ENCODE measurements around the gene GRK5.

Gene GRK5

GRCh38 chr10:119303886-119304285, 96.5 kb downstream of the GRK5 start:
- DNase-seq = no peak

- DNase-seq = no peak
These were observed 97.2 kb downstream of the GRK5 start for GRCh38 chr10:119304541-119304940.

DNA sequence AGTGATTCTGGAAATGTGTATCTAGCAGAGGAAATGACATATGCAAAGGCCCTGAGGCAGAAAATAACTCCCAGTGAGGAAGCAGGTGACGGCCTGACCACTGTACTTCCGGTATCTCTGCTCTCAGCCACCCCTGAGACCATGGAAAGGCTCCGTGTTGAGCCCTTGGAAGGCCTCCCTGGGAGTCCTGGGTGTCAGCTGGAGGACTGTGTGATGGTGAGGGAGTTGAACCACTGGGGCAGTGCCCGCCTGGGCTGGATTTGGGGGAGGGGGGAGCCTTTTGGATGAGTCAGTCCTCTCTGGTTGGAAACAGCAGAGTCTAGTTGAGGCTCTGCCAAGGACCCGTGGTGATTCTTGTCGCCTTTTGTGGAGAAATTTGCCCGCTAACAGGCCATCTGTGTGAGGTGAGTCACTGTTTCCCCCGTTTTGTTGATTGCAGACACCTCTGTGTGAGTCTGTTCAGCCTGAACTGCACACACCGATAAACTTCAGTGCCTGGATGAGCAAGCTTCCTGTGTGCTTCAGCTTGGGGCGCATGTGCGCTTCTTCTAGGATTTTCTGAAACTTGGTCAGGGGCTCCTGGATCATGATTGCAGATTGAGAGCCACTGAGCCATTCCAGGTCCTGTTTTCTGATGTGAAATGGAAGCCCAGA, 98.6 kb downstream of the GRK5 start:
- DNase-seq = peak; percentile 88

GRCh38 chr10:119306514-119306951, 99.2 kb downstream of the GRK5 start:
- DNase-seq = peak; percentile 72

DNA sequence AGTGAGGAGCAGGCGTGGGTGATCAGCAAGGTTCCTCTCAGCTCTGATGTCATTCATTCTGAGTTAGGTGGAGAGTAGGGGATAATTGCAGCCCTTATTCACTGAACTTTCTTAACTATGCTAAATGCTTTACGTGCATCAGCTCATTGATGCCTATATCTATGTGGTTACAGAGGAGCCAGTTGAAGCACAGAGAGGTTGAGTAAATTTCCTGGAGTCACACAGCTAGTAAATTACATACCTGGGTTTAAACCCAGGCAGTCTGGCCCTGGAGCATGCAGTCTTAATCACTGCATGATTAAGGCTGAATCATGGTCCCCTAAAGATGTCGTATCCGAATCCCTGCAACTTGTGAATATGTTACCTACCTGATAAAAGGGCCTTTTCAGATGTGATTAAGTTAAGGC, 99.6 kb downstream of the GRK5 start:
- DNase-seq = no peak

DNA sequence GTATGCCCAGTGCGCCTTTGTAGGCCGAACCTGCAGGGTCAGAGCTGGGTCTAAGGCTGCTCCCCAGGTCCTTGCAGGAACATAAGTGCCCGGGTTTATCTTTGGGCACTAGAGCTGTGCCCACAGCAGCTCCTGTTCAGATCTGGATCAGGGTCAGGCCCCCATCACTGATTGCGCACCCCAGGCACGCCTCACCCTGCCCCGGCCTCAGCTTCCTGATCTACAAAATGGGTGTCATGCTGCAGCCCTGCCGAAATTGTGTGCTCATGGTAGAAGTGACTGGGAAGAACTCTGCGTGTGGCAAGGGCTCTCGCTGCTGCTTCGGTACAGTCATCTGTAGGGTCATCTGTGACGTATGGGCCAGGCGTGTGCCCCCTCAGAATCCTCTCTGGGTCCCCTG, 100.7 kb downstream of the GRK5 start:
- no peak for DNase-seq

DNA sequence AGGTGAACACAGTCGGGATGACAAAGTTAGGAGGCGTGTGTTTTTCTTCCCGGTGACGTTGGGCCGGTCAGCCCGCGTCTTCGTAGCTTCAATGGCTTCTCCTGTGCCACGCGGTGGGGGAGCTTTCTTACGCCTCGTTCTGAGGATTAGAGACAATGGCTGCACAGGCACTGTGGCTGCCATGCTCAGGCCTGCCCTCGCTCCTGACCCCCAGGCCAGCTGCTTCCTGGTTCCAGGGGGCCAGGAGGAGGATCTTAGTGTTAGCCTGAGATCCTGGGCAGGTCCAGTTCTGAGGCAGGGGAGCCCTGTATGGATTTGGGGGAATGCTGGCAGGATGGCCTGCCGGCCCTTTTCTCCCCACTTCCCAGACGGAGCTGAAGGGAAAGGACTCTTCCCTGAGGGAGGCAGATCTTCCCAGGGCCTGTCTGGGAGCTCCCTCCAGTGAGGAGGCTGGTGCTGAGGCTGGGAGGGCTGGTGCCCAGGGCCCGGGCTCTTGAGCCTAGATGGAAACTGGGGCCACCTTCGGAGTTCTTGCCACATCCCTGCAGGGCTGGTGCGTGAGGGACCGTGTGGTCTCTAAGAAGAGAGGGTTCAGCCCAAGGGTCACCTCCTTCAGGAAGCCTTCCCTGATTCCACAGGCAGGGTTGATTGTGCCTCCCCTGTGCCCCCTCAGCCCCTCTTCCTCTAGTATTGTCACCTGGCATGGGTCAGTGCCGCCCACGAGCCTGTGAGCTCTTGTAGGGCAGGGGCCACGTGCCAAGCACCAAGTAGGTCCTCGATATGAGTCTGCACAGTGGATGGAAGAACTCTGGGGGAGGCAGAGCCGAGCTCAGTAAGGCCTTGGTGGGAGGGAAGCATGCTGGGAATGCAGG, 101.4 kb downstream of the GRK5 start:
- no peak for DNase-seq

GRCh38 chr10:119309423-119309770, 102.0 kb downstream of the GRK5 start:
- DNase-seq = no peak

DNA sequence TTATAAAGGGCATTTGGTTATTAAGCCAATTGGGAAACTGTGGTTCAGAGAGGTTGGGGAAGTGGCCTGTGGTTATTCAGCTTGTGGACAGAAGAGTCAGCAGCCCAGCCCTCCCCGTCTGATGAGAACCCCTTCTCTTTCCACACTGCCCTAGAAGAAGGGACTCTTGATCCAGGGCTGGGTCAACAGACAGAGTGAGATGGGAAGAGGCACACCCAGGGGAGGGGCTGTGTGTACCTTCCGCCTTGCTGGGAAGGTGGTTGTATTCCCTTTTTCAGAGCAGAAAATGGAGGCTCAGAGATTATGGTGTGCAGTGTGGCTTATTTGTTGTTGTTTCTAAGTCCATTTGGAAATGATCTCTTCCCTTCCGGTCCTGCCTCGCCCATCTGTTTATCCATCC, 103.4 kb downstream of the GRK5 start:
- no peak for DNase-seq

- DNase-seq = no peak
These were observed 104.9 kb downstream of the GRK5 start for GRCh38 chr10:119312241-119312640.

GRCh38 chr10:119313024-119313423, 105.7 kb downstream of the GRK5 start:
- DNase-seq = no peak

- peak; percentile 84 for DNase-seq
These were observed 106.3 kb downstream of the GRK5 start for GRCh38 chr10:119313644-119314043.

GRCh38 chr10:119314061-119314460, 106.7 kb downstream of the GRK5 start:
- DNase-seq = no peak

- no peak for DNase-seq
These were observed 107.1 kb downstream of the GRK5 start for GRCh38 chr10:119314486-119314885.

GRCh38 chr10:119315128-119316001, 108.0 kb downstream of the GRK5 start:
- DNase-seq = peak; percentile 84

DNA sequence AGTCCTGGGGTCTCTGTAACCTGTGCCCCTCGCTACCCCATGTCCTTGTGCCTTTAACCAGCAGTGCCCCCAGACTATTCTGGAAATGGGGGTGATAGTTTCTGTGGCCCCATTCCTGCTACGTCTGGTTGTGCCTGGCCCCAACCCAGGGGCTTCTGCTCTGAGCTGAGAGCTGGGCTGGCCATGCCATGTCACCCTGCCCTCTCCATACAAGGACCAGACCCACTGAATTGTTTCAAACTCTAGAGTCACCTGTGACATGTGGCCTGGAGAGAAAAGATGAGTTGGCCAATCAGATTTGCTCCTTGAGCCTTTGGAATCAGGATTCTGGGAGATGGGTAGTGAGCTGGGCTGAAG, 108.6 kb downstream of the GRK5 start:
- no peak for DNase-seq

GRCh38 chr10:119316729-119317097, 109.3 kb downstream of the GRK5 start:
- DNase-seq = no peak

DNA sequence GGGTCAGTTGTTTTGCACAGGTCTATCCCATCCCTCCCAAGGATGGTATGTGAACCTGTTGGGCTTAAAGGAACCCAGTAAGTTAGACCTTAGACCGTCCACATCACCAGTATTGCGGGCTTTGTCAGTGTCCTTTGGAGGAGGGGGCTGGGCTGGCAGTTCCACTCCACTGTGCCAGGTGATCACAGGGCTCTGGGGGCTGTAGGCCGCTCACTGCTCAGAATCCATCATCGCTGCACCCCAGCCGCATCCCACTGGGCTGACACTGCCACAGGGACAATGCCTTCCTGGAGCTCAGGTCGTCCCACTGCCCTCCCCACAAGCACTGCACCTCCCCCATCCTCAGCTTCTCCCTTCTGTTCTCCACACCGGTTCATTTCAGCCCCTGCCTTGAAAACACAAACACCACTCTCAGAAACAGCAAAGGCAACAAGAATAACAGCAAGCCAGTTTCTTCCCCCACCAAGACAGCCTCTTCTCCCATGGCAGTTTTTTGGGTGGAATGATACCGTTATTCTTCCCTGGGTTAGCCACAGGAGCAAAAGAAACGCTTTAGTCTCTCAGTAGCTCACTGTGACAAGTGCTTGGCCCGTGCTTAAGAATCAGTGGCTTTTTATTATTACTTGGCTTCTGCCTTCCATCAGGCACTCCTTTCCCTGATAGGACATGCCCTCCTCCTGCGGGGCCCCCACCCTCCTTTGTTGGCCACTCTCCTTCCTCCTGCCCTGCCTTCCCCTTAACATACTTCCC, 111.2 kb downstream of the GRK5 start:
- DNase-seq = no peak

GRCh38 chr10:119319161-119319919, 112.0 kb downstream of the GRK5 start:
- no peak for DNase-seq

DNA sequence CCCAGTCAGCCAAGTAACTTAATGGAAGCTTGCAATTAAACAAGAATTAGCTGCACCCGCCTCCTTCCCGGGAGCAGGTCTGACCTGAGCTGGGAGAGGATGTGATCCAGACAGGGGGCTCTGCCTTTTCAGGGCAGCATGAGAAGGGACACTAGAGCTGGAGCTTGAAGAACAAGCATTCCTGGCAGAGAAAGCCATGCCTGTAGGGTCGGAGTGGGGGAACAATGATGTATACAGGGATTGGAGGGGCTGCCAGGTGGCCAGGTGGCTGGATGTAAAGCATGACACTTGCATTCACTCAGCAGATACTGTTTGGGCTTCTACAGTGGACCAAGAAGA, 112.5 kb downstream of the GRK5 start:
- DNase-seq = no peak

DNA sequence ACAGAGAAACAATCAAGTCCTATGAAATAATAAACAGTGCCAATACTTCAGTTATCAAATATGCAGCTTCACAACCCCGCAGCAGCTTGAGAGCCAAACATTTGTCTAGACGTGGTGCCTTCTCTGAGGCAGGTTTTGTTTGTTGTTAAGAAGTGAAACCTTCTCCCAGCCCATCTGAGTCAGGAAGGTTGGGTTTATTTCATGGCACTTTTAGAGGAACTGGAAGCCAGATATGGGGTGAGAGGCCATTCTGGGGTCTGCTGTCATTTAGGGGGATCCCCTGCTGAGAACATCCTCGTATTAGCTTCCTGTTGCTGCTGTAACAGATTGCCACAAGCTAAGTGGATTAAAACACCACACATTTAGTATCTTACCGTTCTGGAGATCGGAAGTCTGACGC, 113.6 kb downstream of the GRK5 start:
- DNase-seq = no peak
